Mucosa of descending colon (tissue), 3 donors: ENCODE results near the gene ADRB1. TPM values are rescaled to one million over a fixed set of nuclear protein-coding genes. Genes with fewer than 3 reads are reported as not detected.
A peak's percentile ranks its signal among the peaks of the same experiment; 100 is the strongest.

Experiments used
- ATAC-seq: fragments of 200-7000 bp; cut with Tn5 transposase; one replicate; pipeline ENCODE4 v1.9.1; 2020; ENCODE audit warnings: mild to moderate bottlenecking, moderate library complexity
- DNase-seq, 3 donors: peaks; one replicate each; pipeline ENCODE4 v3.0.0-alpha.2; 2020
- H3K36me3 ChIP-seq: fragments of 200-600 bp; one replicate; pipeline ENCODE4 v1.8.0; 2021; ENCODE audit warnings: low read depth, mild to moderate bottlenecking
- H3K4me1 ChIP-seq: fragments of 200-600 bp; one replicate; pipeline ENCODE4 v1.8.0; 2021; ENCODE audit warnings: low read depth, mild to moderate bottlenecking
- H3K4me3 ChIP-seq: fragments of 200-600 bp; one replicate; pipeline ENCODE4 v1.8.0; 2021; ENCODE audit warnings: mild to moderate bottlenecking
- H3K9me3 ChIP-seq: fragments of 200-600 bp; one replicate; pipeline ENCODE4 v1.8.0; 2021; ENCODE audit warnings: mild to moderate bottlenecking
- CTCF ChIP-seq: fragments of 200-600 bp; IDR thresholded peaks from one replicate; pipeline ENCODE4 v1.8.0; 2022; ENCODE audit warnings: antibody characterized with exemption, mild to moderate bottlenecking
- intact Hi-C, 2 donors: fragments of 100-400 bp; cut with DNase I in 1 of 2; cut with micrococcal nuclease in 1 of 2; formaldehyde crosslinking; loops; one replicate each; pipeline versions ENCODE4 v1.11.0 to v1.11.1; 2022; cut with DNase I, micrococcal nuclease
- total RNA-seq, 3 donors: library from RNA; stranded (reverse); fragmentation: NEBNext Ultra II Directional in 2 of 3; extraction: Animal tissue kit (Norgen Biotek cat#: 25700) in 2 of 3; gene quantifications; one replicate each; pipeline versions ENCODE4 v1.2.1 to v1.2.4, GENCODE V29; 2021 to 2023
- donor health status: DM: no; HTN: no; CAD: no; lungs with moderate emphysema.
- donor health status: DM: no; HTN: no; CAD: no.
- donor health status: DM: no; HTN: yes; CAD: no.

Gene ADRB1
- total RNA-seq, 3 donors from 2014 or later: 1.5 to 2.8 (median 1.8) TPM

DNA sequence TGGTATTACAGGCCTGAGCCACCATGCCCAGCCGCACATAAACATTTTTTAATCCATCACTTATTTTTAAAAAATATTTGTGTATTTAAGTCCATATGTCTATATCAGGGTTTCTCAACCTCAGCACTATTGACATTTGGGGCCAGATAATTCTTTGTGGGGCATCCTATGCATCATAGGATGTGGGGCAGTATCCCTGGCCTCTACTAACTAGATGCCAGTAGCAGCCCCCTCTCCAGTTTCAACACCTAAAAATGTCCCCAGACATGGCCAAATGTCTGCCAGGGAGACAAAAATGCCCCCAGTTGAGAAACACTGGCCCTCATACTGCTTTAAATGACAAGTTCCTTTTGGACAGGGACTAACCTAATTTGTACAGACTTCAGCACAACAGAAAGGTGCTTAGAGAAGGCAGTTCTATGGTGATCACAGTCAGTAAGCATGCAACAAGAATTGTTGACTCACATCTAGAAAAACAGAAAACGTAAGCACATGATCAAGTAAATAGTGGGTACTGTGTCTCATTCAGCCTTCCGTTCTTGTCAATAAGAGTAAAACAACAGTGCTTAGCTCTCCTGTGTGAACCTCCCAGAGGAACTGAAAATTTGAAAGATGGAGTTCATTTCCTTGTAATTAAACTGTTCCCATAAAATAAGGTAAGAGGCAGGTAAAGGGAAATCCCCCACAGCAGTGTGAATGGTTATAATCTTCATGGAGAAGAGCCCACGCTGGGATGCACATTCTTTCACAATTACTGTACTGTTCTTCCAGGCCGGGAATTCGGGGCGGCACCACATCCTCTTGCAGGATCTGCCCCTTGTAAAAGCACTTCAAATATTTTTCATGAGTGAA lies 17.3 kb upstream of the ADRB1 start:
- Histone ChIP-seq H3K4me1 (peaks cover 5% of the 10 kb centered on the region), H3K4me3 (no peak overlapping the region), H3K36me3 (no peaks in the 10 kb centered on the region), H3K9me3 (no peaks in the 10 kb centered on the region)
- ATAC-seq (peak; percentile 76), DNase-seq (peak in 1 of 3 donors; percentile 22)
- no peak for TF ChIP-seq CTCF
- intact Hi-C loops: no loop called here

DNA sequence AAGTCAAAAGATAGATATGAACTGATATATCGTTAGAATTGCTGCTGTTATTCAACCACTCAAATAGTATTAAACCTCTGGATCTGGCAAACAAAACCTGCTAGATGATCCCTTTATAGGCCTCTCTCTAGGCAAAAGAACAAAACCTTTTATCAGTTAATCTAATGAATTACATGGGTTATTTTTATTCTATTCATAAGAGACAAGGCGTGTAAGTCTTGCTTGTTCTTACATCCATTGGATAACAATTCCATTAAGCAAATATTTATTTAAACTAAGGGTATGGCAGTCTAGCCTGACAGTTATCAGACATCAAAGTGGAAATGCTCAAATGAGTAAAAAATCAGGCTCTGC lies 16.6 kb upstream of the ADRB1 start:
- no peaks in the 10 kb centered on the region for H3K36me3 ChIP-seq
- ATAC-seq: no peak
- TF ChIP-seq CTCF: no peak
- no peaks in the 10 kb centered on the region for H3K9me3 ChIP-seq
- DNase-seq: no peak
- peaks cover 5% of the 10 kb centered on the region for H3K4me1 ChIP-seq
- intact Hi-C loops: no loop called here
- H3K4me3 ChIP-seq: no peak overlapping the region

DNA sequence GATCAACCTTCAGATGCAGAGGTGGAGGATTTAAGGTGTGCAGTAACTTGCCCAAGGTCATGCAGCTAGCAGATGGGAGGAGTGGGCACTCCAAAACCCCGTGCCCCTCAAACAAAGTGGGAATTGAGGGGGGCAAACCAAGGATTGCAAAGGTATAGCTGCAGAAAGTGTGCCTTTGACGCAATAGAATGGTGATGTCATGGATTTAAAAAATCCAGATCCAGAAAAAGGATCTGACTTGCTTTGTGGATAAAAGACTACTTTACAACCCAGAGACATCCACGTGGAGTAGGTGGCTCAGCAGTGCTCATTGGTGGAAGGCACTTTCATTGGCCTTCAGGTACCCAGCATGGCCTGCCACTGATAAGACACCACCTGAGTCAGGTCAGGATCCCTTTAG lies 15.7 kb upstream of the ADRB1 start:
- no peak for ATAC-seq
- Histone ChIP-seq H3K9me3 (no peaks in the 10 kb centered on the region), H3K36me3 (no peaks in the 10 kb centered on the region), H3K4me1 (peaks cover 5% of the 10 kb centered on the region), H3K4me3 (no peak overlapping the region)
- no peak for DNase-seq
- intact Hi-C loops: no loop called here
- TF ChIP-seq CTCF: no peak

DNA sequence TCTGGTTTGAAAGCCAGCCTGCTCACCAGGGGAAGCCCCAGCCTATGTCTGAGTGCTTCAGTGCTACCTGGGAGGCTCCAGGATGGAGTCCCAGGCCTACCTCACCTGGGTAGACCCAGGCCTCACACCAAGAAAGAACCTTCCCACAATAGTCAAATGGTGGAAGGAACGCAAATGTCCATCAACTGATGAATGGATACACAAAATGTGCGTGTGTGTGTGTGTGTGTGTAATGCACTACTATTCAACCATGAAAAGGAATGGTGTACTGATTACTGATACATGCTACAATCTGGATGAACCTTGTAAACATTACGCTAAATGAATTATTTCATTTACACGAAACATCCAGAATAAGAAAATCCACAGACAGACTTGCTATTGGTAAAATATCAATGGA lies 15.2 kb upstream of the ADRB1 start:
- Histone ChIP-seq H3K9me3 (no peaks in the 10 kb centered on the region), H3K4me3 (no peak overlapping the region), H3K4me1 (peaks cover 5% of the 10 kb centered on the region), H3K36me3 (no peaks in the 10 kb centered on the region)
- DNase-seq: no peak
- intact Hi-C loops: no loop called here
- ATAC-seq: no peak
- no peak for TF ChIP-seq CTCF

DNA sequence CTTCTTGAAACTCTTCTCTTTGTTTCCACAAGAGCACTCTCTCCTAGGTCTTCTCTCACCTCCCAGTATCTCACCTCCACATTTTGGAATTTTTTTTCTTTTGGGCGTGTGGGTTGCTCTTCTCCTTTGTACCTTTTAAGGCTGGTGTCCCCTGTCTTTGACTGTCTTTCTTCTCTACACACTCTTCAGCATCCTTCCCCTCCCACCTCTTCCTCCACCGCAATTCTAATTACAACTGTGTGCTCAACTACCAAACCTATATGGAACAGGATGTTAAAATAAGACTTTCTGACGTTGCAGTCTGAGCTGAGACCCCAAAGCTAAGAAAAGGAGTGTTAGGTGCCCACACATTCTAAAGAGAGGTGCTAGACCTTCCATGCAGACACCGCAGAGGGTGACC lies 14.0 kb upstream of the ADRB1 start:
- ATAC-seq (no peak), DNase-seq (no peak)
- intact Hi-C loops: no loop called here
- TF ChIP-seq CTCF: no peak
- Histone ChIP-seq H3K4me3 (no peak overlapping the region), H3K4me1 (peaks cover 5% of the 10 kb centered on the region), H3K36me3 (no peaks in the 10 kb centered on the region), H3K9me3 (no peaks in the 10 kb centered on the region)
